Activated CD4-positive, CD25-positive, alpha-beta regulatory T cell (primary cell): ENCODE measurements around the gene EYA2.
"Not testable (repeated sequence)": the region's sequence is repeated elsewhere in the genome, so short reads cannot be mapped to it uniquely, and the experiment has no call there.

ENCODE experiments used
- DNase-seq, 4 experiments: peaks; one replicate each; lab custom pipeline; 2025; lab: John Stamatoyannopoulos, UW

The EYA2 gene

GRCh38 chr20:47204850-47205122, 310.1 kb downstream of the EYA2 start:
- DNase-seq, result not testable (repeated sequence)

DNA sequence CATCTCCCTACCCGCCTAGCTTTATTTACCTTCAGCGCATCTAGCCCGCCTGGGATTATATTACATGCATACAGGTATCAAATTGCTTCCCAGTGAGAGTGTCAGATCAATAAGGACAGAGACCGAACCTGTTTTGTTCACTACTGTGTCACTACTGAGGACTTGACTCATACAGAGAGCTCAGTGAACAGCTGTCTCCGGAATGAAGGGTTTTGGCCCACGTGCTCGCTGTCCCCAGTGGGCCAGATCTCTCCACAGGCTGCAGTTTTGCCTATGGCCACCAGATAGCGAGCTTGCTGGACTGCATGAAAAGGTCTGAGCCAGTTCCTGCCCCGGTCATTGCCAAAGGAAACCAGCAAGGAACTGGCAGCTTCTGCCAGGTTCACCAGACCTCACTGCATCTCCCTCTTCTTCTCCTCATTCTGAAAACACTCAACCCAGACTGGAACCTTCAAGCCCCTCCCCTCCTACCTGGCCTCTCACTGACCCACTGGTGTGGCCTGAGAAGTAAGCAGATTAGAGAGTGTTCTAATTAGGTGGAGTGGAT, 311.0 kb downstream of the EYA2 start:
- no peak for DNase-seq

DNA sequence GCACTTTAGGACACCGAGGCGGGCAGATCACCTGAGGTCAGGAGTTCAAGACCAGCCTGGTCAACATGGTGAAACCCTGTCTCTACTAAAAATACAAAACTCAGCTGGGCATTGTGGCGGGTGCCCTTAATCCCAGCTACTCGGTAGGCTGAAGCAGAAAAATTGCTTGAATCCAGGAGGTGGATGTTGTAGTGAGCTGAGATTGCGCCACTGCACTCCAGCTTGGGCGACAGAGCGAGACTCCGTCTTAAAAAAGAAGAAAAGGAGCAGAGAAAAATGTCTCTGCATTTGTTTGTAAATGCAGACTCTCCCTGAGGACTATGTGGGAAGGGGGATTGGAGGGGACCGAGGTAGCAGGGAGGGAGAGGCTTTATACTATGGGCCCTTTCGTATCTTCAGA, 311.9 kb downstream of the EYA2 start:
- DNase-seq, result not testable (repeated sequence)

DNA sequence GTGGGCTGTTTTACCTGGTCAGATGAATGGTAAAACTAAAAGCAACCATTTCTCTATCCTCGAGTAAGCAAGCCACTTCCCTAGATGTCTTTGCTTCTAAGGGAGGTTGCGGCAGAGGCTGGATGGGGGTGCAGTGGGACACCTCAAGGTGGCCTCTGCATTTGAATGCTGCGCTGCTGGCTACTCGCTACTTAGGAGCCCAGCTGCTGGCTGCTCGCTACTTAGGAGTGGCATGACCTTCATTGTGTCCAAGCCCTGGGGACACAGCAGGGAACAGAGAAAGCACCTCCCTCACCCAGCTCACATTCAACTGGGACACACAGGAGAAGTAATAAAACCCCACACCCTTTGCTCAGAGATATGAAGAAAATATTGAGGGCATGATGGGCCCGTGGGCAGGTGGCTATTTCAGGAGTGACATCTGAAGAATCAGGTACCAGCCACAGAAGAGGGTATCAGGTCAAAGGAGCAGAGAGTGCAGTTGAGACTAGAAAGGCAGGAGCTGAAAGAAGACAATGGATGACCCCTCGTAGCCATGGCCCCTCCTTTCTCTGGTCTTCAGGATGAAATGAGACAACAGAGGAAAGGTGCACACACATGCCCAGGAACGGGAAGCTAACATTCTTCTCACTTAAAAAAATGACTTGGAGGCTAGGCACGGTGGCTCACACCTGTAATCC, 312.5 kb downstream of the EYA2 start:
- no peak for DNase-seq

- no peak for DNase-seq
These were observed 314.0 kb downstream of the EYA2 start for GRCh38 chr20:47208534-47209174.

DNA sequence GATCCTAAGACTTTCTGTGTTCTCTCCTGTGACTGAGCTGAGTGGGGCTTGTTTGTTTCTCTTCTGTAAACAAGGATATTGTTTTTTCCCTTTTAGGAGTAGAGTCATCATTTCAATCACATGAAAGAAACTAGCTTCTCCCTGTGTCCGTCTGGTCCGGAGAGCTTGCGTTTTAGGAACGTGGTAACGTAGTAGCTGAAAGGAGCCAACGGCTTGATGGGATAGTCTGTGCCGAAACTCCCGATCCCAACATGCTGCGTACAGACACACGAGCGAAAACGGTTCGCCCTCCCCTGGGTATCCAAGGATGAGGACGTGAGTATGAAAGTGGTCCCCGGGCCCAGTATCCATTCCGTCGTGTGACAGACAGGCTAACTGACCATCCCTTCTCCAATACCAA, 315.3 kb downstream of the EYA2 start:
- no peak for DNase-seq

DNA sequence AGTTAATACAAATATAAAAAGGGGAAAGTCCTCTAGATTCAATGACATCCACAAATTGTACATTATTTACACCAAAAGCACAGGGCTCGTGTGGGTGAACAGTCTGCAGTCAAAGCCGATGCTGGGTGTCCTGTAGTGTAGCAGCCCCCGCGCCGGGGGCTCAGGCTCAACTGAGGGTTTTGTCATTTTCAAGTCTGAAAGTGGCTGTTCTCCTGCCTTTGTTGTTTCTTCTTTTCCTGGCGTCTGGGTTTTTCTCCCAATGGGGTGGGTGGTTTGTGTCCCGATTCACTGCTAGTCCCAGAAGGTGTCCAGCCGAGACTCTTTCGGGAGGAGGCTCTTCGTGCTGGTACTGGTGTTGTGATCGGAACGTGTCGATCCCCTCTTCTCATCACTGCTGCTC, 315.8 kb downstream of the EYA2 start:
- no peak for DNase-seq

- DNase-seq, result no peak
These were observed 316.4 kb downstream of the EYA2 start for GRCh38 chr20:47211036-47211435.

GRCh38 chr20:47212606-47213207, 318.1 kb downstream of the EYA2 start:
- no peak for DNase-seq

- DNase-seq, result no peak
These were observed 319.3 kb downstream of the EYA2 start for GRCh38 chr20:47213966-47214365.

DNA sequence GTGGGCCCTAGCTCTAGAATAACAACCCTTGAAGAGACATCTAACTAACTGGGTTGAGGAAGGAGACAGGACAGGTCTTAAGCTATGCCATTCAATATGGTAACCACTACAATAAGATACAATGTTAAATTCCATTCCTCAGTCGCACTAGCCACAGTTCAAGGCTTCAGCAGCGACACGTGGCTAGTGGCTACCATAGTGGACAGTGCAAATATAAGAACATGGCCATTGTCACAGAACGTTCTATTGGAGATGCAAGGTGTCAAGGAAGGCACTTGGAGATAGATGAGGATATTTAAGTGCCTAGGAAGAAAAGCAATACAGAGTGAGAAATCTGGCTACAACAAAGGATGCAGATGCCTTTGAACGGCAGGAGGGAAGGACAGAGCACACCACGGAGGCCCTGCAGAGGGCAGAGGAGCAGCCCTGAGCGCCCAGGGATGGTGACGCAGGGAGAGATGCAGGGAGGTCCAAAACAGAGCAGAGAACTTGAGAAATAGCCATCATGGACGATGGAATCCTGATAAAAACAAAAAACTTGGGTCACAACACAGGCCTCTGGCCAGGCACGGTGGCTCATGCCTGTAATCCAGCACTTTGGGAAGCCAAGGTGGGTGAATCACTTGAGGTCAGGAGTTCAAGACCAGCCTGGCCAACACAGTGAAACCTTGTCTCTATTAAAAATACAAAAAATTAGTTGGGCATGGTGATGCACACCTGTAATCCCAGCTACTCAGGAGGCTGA, 321.2 kb downstream of the EYA2 start:
- DNase-seq, result no peak

GRCh38 chr20:47216819-47217410, 322.3 kb downstream of the EYA2 start:
- no peak for DNase-seq

GRCh38 chr20:47217482-47218446, 323.1 kb downstream of the EYA2 start:
- no peak for DNase-seq

GRCh38 chr20:47220161-47220582, 325.5 kb downstream of the EYA2 start:
- peak in 3 of 4 experiments; percentile 11 to 37 (median 17) for DNase-seq

- DNase-seq, result no peak
These were observed 326.5 kb downstream of the EYA2 start for GRCh38 chr20:47221036-47221625.

DNA sequence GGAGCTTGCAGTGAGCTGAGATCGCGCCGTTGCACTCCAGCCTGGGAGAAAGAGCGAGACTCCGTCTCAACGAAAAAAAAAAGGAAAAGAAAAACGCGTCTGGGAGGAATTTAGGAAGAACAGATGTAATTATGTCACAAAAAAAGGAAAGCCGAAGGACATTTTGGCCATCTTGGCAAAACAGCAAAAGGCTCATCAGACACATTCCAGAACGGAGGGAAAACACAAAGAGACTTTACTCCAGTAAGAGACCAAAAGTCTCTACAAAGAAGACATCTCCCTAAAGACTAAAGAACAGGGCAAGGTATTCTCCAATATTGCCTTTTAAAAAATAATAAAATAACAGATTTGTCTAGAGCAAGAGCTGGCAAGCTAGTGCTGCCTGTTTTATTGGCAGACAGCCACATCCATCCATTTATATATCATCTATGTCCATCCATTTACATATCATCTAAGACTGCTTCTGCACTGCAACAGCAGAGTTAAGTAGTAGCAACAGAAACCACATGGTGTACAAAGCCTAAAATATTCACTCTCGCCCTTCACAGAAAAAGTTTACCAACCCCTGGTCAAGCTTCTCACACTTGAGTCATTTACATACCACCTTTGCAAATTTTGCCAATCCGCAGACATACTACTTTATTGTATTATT, 328.0 kb downstream of the EYA2 start:
- no peak for DNase-seq

GRCh38 chr20:47223896-47224295, 329.3 kb downstream of the EYA2 start:
- no peak for DNase-seq

GRCh38 chr20:47224300-47224791, 329.7 kb downstream of the EYA2 start:
- DNase-seq, result no peak

- DNase-seq, result no peak
These were observed 330.2 kb downstream of the EYA2 start for GRCh38 chr20:47224857-47225256.

DNA sequence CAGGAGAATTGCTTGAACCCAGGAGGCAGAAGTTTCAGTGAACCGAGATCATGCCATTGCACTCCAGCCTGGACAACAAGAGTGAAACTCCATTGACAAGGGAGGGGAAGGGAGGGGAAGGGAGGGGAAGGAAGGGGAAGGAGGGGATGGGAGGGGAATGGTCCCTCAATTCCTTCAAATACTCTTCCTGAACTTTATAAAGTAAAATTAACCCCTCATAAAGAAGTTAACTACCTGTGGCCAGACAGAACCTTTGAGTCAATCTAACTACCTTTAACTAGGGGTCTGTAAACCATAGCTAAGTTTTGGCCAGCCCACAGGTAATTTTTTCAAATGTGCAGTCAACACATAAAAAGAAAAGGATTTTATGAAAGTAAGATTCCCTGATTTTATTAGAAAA, 330.8 kb downstream of the EYA2 start:
- no peak for DNase-seq
